ENCODE data around the gene CELA3B.
"Not testable (repeated sequence)": the region's sequence is repeated elsewhere in the genome, so short reads cannot be mapped to it uniquely, and the experiment has no call there.

CELA3B gene

DNA sequence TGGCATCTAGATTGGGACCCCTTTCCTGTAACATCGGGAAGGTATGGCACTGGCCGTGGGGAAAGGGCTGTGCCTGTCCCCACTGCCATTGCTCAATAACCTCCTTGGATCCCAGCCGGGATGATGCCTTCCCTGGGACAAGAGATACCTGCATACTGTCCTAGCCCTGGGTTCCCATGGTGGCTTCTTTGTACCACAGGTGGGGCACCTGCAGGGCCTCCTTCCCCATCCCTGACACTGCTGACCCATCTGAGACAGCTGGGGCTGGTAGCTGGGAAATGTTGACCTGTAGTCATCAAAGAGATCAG lies 19.8 kb downstream of the CELA3B start:
- not testable (repeated sequence) for H3K9me3 ChIP-seq (ENCODE audit: control insufficient read depth, low read length); H3K4me1 ChIP-seq (ENCODE audit: control insufficient read depth, insufficient read depth, low read length, poor library complexity, severe bottlenecking); H3K4me3 ChIP-seq (ENCODE audit: insufficient read depth, low read depth, low read length, poor library complexity, severe bottlenecking); H3K27ac ChIP-seq (ENCODE audit: insufficient read depth, low read length, poor library complexity, severe bottlenecking); H3K27me3 ChIP-seq (replicated peaks; ENCODE audit: control insufficient read depth, insufficient read depth, low read length, poor library complexity, severe bottlenecking); DNase-seq; H3K36me3 ChIP-seq (ENCODE audit: control insufficient read depth, insufficient read depth, low read length)

DNA sequence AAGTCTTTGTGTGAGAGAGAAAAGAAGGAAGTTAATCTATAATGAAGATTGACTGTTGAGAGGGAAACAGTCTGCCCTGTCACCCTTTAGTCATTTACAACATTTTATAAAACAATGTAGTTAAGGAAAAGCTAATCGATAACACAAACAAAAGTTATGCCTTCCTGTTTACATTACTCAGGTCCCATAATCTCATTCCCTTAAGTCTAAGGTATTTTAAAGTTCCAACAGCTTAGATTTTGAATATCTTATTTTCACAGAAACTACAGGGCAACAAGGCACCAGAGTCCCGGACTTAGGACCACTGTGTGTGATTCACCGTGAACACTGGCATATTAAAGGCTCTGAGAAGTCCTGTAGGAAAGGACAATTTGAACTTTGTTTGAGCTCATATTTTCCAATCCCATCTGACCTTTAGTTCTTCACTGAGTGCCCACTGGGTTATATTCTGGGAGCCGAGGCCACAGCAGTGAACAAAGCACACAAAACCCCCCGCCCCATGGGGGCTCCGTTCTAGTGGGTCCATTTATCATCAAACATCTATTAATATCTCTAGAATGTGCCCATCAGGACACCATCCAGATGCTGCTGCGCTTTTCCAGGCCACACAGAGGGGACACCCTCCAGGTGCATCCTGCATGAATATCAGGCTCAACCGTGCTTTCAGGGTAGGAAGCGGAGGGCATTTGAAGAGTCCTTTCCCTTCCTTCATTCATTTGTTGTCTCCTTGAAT lies 21.2 kb downstream of the CELA3B start:
- not testable (repeated sequence) for H3K4me1 ChIP-seq (ENCODE audit: control insufficient read depth, insufficient read depth, low read length, poor library complexity, severe bottlenecking); H3K27me3 ChIP-seq (replicated peaks; ENCODE audit: control insufficient read depth, insufficient read depth, low read length, poor library complexity, severe bottlenecking); H3K27ac ChIP-seq (ENCODE audit: insufficient read depth, low read length, poor library complexity, severe bottlenecking); H3K36me3 ChIP-seq (ENCODE audit: control insufficient read depth, insufficient read depth, low read length); DNase-seq; H3K4me3 ChIP-seq (ENCODE audit: insufficient read depth, low read depth, low read length, poor library complexity, severe bottlenecking); H3K9me3 ChIP-seq (ENCODE audit: control insufficient read depth, low read length)

DNA sequence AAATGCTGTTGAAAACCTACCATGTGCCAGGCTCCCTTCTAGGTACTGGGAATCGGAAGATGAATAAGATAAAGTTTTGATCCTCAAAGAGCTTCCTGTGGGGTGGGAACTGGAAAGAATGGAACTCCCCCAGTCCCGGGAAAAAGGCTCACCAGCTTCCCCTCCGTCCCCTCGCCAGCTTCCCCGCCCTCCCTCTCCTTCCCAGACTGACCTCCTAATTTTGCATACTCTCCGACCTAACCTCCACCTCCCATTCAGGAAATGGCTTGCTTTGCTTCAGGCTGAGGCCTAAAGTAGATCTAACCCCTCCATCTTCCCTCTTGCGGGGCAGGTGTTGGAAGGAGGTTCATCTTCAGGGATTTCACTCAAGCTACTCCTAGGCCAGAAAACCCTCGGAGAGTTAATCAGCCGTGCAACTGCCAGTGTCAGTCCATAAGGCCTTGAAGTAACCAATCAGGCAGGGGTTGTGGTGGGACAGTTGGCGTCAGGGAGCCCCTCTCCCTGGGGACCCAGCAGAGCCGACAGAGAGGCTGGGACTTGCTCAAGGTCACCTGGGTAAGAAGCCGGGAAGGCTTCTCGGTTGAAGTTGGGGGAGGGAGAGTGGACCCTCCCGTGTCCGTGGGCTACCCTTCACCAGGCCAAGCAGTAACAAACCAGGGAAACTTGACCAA lies 21.9 kb downstream of the CELA3B start:
- DNase-seq; H3K4me3 ChIP-seq (ENCODE audit: insufficient read depth, low read depth, low read length, poor library complexity, severe bottlenecking); H3K36me3 ChIP-seq (ENCODE audit: control insufficient read depth, insufficient read depth, low read length); H3K27me3 ChIP-seq (replicated peaks; ENCODE audit: control insufficient read depth, insufficient read depth, low read length, poor library complexity, severe bottlenecking); H3K4me1 ChIP-seq (ENCODE audit: control insufficient read depth, insufficient read depth, low read length, poor library complexity, severe bottlenecking); H3K9me3 ChIP-seq (ENCODE audit: control insufficient read depth, low read length); H3K27ac ChIP-seq (ENCODE audit: insufficient read depth, low read length, poor library complexity, severe bottlenecking): not testable (repeated sequence)

DNA sequence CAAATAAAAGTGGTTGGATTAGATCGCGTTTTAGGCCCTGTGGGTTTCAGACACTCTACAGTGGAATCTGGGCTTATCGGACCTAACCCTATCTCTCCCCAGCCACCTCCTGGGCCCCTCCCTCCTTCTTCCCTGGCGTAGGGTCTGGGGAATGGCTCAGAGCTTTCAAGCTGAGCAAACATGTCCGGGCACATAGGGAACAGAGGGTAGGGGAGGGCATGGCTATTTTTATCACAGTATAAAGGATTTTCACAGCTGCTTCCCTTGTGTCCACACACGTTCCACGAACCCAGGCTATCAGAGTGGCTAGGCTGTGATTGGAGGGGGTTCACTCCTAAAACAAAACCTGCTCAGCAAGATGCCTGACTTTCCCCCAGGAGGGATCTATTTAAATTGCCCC lies 22.8 kb downstream of the CELA3B start:
- not testable (repeated sequence) for H3K9me3 ChIP-seq (ENCODE audit: control insufficient read depth, low read length); DNase-seq; H3K36me3 ChIP-seq (ENCODE audit: control insufficient read depth, insufficient read depth, low read length); H3K4me1 ChIP-seq (ENCODE audit: control insufficient read depth, insufficient read depth, low read length, poor library complexity, severe bottlenecking); H3K4me3 ChIP-seq (ENCODE audit: insufficient read depth, low read depth, low read length, poor library complexity, severe bottlenecking); H3K27me3 ChIP-seq (replicated peaks; ENCODE audit: control insufficient read depth, insufficient read depth, low read length, poor library complexity, severe bottlenecking); H3K27ac ChIP-seq (ENCODE audit: insufficient read depth, low read length, poor library complexity, severe bottlenecking)

DNA sequence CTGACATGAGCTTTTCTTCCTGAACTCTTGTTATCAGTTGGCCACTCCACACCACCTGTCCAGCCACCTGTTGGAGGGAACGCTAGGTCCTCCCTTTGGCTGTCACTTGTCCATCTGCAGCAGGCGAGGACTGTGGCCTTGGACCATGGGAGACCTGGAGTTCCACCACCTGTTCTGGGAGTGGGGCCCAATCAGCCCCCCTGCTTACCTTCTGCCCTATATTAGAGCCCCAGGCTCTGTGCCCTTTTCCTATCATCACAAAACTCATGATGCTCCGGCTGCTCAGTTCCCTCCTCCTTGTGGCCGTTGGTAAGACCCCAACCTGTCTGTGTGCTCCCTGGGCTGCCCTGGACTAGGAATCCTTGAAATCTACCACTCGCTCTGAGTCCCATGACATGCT lies 24.6 kb downstream of the CELA3B start, which contains the start of gene CELA3A:
CELA3A (plus strand) TSS at position 249 of the 400 bp plus-strand sequence; CDS start at position 267, 18 bp downstream.
- Histone ChIP-seq H3K27me3 (replicated peaks; ENCODE audit: control insufficient read depth, insufficient read depth, low read length, poor library complexity, severe bottlenecking) (no peaks in the 10 kb centered on the region), H3K4me3 (ENCODE audit: insufficient read depth, low read depth, low read length, poor library complexity, severe bottlenecking) (no peak within 1 kb of the TSS), H3K27ac (ENCODE audit: insufficient read depth, low read length, poor library complexity, severe bottlenecking) (no peak within 1 kb of the TSS), H3K36me3 (ENCODE audit: control insufficient read depth, insufficient read depth, low read length) (no peaks in the 10 kb centered on the region), H3K4me1 (ENCODE audit: control insufficient read depth, insufficient read depth, low read length, poor library complexity, severe bottlenecking) (no peaks in the 10 kb centered on the region), H3K9me3 (ENCODE audit: control insufficient read depth, low read length) (no peaks in the 10 kb centered on the region)
- no peak for DNase-seq

DNA sequence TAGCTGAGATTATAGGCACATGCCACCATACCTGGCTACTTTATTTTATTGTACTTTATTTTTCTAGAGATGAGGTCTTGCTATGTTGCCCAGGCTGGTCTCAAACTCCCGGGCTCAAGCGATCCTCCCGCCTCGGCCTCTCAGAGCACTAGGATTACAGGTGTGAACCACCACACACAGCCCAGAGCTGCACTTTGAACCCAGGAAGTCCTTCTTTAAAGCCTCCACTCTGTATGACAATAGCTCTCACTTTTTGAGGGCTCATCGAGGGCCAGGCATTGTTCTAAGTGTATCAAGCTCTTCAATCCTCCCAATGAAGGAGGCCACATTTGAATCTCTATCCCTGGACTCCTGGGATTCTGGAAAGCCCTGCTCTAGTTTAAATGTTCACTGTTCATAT lies 25.6 kb downstream of the CELA3B start:
- H3K4me3 ChIP-seq (ENCODE audit: insufficient read depth, low read depth, low read length, poor library complexity, severe bottlenecking); H3K9me3 ChIP-seq (ENCODE audit: control insufficient read depth, low read length); H3K36me3 ChIP-seq (ENCODE audit: control insufficient read depth, insufficient read depth, low read length): not testable (repeated sequence)

DNA sequence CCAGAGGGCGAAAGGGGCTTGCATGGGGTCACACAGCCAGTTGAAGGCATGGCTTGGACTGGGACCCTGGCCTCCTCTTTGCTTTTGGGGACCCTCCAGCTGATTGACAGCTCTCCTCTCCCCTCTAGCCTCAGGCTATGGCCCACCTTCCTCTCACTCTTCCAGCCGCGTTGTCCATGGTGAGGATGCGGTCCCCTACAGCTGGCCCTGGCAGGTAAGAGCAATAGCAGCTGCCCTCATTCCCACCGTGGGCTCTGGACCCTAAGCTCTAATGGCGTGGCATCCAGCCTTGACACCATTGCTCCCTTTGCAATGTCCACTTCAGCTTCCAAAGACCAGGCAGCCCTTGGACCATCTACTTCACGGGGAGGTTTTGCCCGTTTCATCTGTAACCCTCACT lies 26.1 kb downstream of the CELA3B start:
- H3K9me3 ChIP-seq (ENCODE audit: control insufficient read depth, low read length); H3K4me1 ChIP-seq (ENCODE audit: control insufficient read depth, insufficient read depth, low read length, poor library complexity, severe bottlenecking); H3K36me3 ChIP-seq (ENCODE audit: control insufficient read depth, insufficient read depth, low read length); H3K27me3 ChIP-seq (replicated peaks; ENCODE audit: control insufficient read depth, insufficient read depth, low read length, poor library complexity, severe bottlenecking); DNase-seq; H3K4me3 ChIP-seq (ENCODE audit: insufficient read depth, low read depth, low read length, poor library complexity, severe bottlenecking); H3K27ac ChIP-seq (ENCODE audit: insufficient read depth, low read length, poor library complexity, severe bottlenecking): not testable (repeated sequence)

More for the DNA sequence above, 25.6 kb downstream of the CELA3B start:
- not testable (repeated sequence) for H3K4me1 ChIP-seq (ENCODE audit: control insufficient read depth, insufficient read depth, low read length, poor library complexity, severe bottlenecking); DNase-seq; H3K27me3 ChIP-seq (replicated peaks; ENCODE audit: control insufficient read depth, insufficient read depth, low read length, poor library complexity, severe bottlenecking); H3K27ac ChIP-seq (ENCODE audit: insufficient read depth, low read length, poor library complexity, severe bottlenecking)

DNA sequence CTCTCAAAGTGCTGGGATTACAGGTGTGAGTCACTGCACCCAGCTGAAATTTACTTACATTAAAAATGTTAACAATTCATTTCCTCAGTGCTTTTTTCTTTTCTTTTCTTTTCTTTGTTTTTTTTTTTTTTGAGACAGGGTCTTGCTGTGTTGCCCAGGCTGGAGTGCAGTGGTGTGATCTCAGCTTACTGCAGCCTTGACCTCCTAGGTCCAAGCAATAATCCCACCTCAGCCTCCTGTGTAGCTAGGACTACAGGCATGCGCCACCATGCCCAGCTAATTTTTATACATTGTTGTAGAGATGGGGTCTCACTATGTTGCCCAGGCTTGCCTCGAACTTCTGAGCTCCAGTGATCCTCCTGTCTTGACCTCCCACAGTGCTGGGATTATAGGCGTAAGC lies 27.1 kb downstream of the CELA3B start:
- not testable (repeated sequence) for H3K36me3 ChIP-seq (ENCODE audit: control insufficient read depth, insufficient read depth, low read length); H3K4me1 ChIP-seq (ENCODE audit: control insufficient read depth, insufficient read depth, low read length, poor library complexity, severe bottlenecking); H3K27me3 ChIP-seq (replicated peaks; ENCODE audit: control insufficient read depth, insufficient read depth, low read length, poor library complexity, severe bottlenecking); H3K4me3 ChIP-seq (ENCODE audit: insufficient read depth, low read depth, low read length, poor library complexity, severe bottlenecking); DNase-seq; H3K27ac ChIP-seq (ENCODE audit: insufficient read depth, low read length, poor library complexity, severe bottlenecking); H3K9me3 ChIP-seq (ENCODE audit: control insufficient read depth, low read length)

DNA sequence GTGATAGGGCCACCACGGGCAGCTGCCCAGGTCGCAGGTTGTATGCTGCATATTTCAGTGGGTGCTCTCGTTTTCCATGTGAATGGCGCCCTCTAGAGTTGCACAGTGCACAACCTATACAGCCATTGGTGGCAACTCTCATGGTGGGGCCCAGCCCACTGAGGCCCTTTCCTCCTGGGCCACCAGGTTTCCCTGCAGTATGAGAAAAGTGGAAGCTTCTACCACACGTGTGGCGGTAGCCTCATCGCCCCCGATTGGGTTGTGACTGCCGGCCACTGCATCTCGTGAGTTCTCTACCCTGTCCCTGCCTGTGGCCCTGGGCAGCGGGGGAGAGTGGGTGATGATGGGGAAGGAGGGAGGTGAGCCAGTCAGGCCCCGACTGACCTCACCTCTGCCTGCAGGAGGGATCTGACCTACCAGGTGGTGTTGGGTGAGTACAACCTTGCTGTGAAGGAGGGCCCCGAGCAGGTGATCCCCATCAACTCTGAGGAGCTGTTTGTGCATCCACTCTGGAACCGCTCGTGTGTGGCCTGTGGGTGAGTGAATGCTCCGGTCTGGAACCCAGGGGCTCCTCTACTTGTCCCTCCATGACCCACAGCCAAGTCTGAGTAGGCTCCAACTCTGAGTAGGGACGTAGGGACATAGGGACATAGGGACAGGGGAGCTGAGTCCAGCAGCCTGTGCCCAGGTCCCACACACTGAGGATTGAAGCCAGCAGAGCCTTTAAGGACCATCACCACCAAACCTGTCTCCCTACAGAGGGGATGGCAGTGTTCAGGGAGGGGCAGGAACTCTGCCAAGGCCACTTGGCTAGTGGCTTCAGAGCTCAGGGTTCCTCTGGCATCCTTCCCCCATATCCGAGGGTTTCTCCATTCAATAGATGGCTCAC lies 28.7 kb downstream of the CELA3B start:
- not testable (repeated sequence) for H3K27me3 ChIP-seq (replicated peaks; ENCODE audit: control insufficient read depth, insufficient read depth, low read length, poor library complexity, severe bottlenecking); H3K36me3 ChIP-seq (ENCODE audit: control insufficient read depth, insufficient read depth, low read length); DNase-seq; H3K4me3 ChIP-seq (ENCODE audit: insufficient read depth, low read depth, low read length, poor library complexity, severe bottlenecking); H3K9me3 ChIP-seq (ENCODE audit: control insufficient read depth, low read length); H3K4me1 ChIP-seq (ENCODE audit: control insufficient read depth, insufficient read depth, low read length, poor library complexity, severe bottlenecking); H3K27ac ChIP-seq (ENCODE audit: insufficient read depth, low read length, poor library complexity, severe bottlenecking)

DNA sequence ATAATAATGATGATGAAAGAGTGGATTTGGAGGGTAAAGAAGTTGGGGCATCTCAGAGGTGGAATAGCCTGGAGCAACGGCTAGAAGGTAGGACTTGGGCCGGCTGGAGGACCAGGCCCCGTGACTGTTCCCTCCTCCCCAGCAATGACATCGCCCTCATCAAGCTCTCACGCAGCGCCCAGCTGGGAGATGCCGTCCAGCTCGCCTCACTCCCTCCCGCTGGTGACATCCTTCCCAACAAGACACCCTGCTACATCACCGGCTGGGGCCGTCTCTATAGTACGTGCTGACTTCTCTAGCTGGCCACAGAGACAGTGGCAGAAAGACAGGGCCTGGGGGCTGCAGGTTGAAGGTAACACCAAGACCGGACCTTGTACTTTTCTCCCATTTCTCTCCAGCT lies 29.9 kb downstream of the CELA3B start:
- not testable (repeated sequence) for H3K4me1 ChIP-seq (ENCODE audit: control insufficient read depth, insufficient read depth, low read length, poor library complexity, severe bottlenecking); H3K36me3 ChIP-seq (ENCODE audit: control insufficient read depth, insufficient read depth, low read length); H3K9me3 ChIP-seq (ENCODE audit: control insufficient read depth, low read length); DNase-seq; H3K27me3 ChIP-seq (replicated peaks; ENCODE audit: control insufficient read depth, insufficient read depth, low read length, poor library complexity, severe bottlenecking); H3K27ac ChIP-seq (ENCODE audit: insufficient read depth, low read length, poor library complexity, severe bottlenecking); H3K4me3 ChIP-seq (ENCODE audit: insufficient read depth, low read depth, low read length, poor library complexity, severe bottlenecking)

Measured in effector memory CD4-positive, alpha-beta T cell (primary cell).